Body of pancreas (tissue), 4 donors: Measurements from ENCODE around the gene THOP1.

Experiments
- CTCF ChIP-seq, 7 experiments: fragments of 450-650 bp in 4 of 7; fragments of 200-600 bp in 3 of 7; sonication (generic) in 3 of 7; IDR thresholded peaks; one replicate each; pipeline ENCODE4 v1.5.1; 2016 to 2019; ENCODE audit warnings: antibody characterized with exemption in 7 of 7
- POLR2A ChIP-seq, 3 donors: fragments of 450-650 bp; IDR thresholded peaks; one replicate each; pipeline ENCODE4 v1.6.1; 2016; ENCODE audit warnings: antibody characterized with exemption in 3 of 3, mild to moderate bottlenecking in 2 of 3

DNA sequence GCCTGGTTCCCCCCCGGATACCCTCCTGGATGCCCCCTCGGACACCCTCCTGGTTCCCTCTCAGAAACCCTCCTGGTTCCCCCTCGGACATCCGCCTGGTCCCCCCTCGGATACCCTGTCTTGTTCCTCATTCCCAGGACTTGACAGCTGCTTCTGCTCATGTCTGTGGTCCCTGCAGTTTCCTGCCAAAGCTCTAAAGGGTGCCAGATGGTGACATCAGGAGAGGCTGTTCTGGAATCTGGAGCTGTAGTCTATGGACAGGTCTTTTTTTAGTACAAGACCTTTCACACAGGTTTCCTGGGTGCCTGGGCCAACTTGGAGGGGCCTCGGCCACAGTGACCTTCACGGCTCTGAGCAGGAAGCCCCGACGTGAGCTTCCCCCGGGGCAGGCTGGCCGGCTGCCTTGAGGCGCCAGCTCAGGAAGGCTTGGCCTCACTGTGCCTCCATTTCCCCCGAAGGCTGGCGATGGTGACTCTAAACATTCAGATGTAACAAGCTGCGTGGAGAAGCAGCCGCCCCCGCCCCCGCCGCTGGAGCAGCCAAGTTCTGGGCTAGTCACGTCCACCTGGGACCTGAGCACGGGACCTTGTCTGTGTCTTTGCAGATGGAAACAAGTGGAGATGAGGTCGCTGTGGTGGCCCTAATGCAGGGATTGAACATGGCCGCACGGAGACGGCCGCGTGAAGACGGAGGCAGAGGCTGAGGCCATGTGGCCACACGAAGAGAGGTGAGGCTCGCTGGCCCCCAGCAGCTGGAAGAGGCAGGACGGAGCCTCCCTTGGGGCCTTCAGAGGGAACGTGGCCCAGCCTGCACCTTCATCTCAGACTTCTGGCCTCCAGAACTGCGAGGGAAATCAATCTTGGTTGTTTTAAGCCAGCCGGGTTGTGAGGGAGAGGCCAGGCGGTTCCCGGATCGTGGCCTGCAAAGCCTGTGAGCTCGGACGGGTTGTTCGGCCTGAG, 15.0 kb upstream of the THOP1 start:
- TF ChIP-seq CTCF (IDR thresholded peaks at IDR 0.05) (no peak), POLR2A (IDR thresholded peaks at IDR 0.05) (no peak)
